AG09319 (cell line): ENCODE data around the gene FBXO9.

Source experiments
- DNase-seq: peaks from one replicate; pipeline ENCODE4 v3.0.0-alpha.2; 2010; ENCODE audit warnings: low read depth; ENCODE audit errors: extremely low read depth
- CTCF ChIP-seq: IDR thresholded peaks from 2 replicates; pipeline ENCODE4 v1.5.1; 2011; ENCODE audit warnings: low read depth, mild to moderate bottlenecking, inconsistent platforms, low read length, moderate library complexity

FBXO9 gene

GRCh38 chr6:53067849-53068361 is 2.7 kb downstream of the FBXO9 start:
- TF ChIP-seq CTCF: no peak
- no peak for DNase-seq

GRCh38 chr6:53069427-53069826 is 4.2 kb downstream of the FBXO9 start:
- DNase-seq: no peak

GRCh38 chr6:53070806-53071205 is 5.6 kb downstream of the FBXO9 start:
- TF ChIP-seq CTCF: no peak

More at GRCh38 chr6:53069427-53069826, 4.2 kb downstream of the FBXO9 start:
- TF ChIP-seq CTCF: no peak

GRCh38 chr6:53074347-53074746 is 9.1 kb downstream of the FBXO9 start:
- no peak for TF ChIP-seq CTCF
- no peak for DNase-seq

More at GRCh38 chr6:53070806-53071205, 5.6 kb downstream of the FBXO9 start:
- DNase-seq: no peak

- TF ChIP-seq CTCF: no peak
- DNase-seq: no peak
These were observed 15.6 kb downstream of the FBXO9 start for GRCh38 chr6:53080813-53081212.

- DNase-seq: no peak
These were observed 21.1 kb downstream of the FBXO9 start for GRCh38 chr6:53086302-53086701.

GRCh38 chr6:53089948-53090347 is 24.7 kb downstream of the FBXO9 start:
- no peak for TF ChIP-seq CTCF
- no peak for DNase-seq

More at GRCh38 chr6:53086302-53086701, 21.1 kb downstream of the FBXO9 start:
- TF ChIP-seq CTCF: no peak
